H9 (cell line): ENCODE results near the gene SNORC. TPM values are rescaled to one million over a fixed set of nuclear protein-coding genes. Genes with fewer than 3 reads are reported as not detected.

Experiments used
- DNase-seq: peaks from one replicate; pipeline ENCODE4 v3.0.0-alpha.2; 2017
- H2AFZ ChIP-seq: one replicate; pipeline ENCODE4 v1.6.1; 2013; ENCODE audit warnings: mild to moderate bottlenecking, low read length, control low read depth, moderate library complexity
- H2AK5ac ChIP-seq: 2 replicates; pipeline ENCODE4 v1.6.1; 2013; ENCODE audit warnings: low read length, control low read depth, mixed read lengths; ENCODE audit not compliant: insufficient read length
- H2BK120ac ChIP-seq: one replicate; pipeline ENCODE4 v1.6.1; 2013; ENCODE audit warnings: low read depth, mild to moderate bottlenecking, low read length, control low read depth, inconsistent platforms; ENCODE audit not compliant: poor library complexity, severe bottlenecking
- H2BK12ac ChIP-seq: 2 replicates; pipeline ENCODE4 v1.6.1; 2013; ENCODE audit warnings: low read length, control low read depth, mixed read lengths, low read depth; ENCODE audit not compliant: insufficient read length
- H2BK15ac ChIP-seq: 2 replicates; pipeline ENCODE4 v1.6.1; 2013; ENCODE audit warnings: low read depth, low read length, control low read depth
- H2BK20ac ChIP-seq: one replicate; pipeline ENCODE4 v1.6.1; 2013; ENCODE audit warnings: low read depth, mild to moderate bottlenecking, low read length, control low read depth, inconsistent platforms; ENCODE audit not compliant: poor library complexity, severe bottlenecking
- H2BK5ac ChIP-seq: 2 replicates; pipeline ENCODE4 v1.6.1; 2013; ENCODE audit warnings: low read length, control low read depth, mixed read lengths; ENCODE audit not compliant: insufficient read length
- H3K14ac ChIP-seq: 2 replicates; pipeline ENCODE4 v1.6.1; 2013; ENCODE audit warnings: low read length, control low read depth; ENCODE audit not compliant: insufficient read depth
- H3K18ac ChIP-seq: 2 replicates; pipeline ENCODE4 v1.6.1; 2013; ENCODE audit warnings: low read depth, mild to moderate bottlenecking, mixed read lengths, low read length, control low read depth; ENCODE audit not compliant: insufficient read length
- H3K23ac ChIP-seq: 2 replicates; pipeline ENCODE4 v1.6.1; 2013; ENCODE audit warnings: low read length, control low read depth, mixed read lengths, low read depth; ENCODE audit not compliant: insufficient read length
- H3K23me2 ChIP-seq: 2 replicates; pipeline ENCODE4 v1.6.1; 2013; ENCODE audit warnings: low read depth, mild to moderate bottlenecking, mixed read lengths, low read length, control low read depth; ENCODE audit not compliant: insufficient read length, poor library complexity, severe bottlenecking
- H3K27ac ChIP-seq: 2 replicates; pipeline ENCODE4 v1.5.1; 2013; ENCODE audit warnings: low read length, control low read depth, mixed read lengths, low read depth; ENCODE audit not compliant: insufficient read length
- H3K27me3 ChIP-seq: 2 replicates; pipeline ENCODE4 v1.6.1; 2013; ENCODE audit warnings: low read length, control low read depth, inconsistent platforms; ENCODE audit not compliant: insufficient read depth
- H3K4ac ChIP-seq: 2 replicates; pipeline ENCODE4 v1.6.1; 2013; ENCODE audit warnings: low read depth, mild to moderate bottlenecking, control low read depth, inconsistent platforms, low read length, moderate library complexity
- H3K4me1 ChIP-seq: 2 replicates; pipeline ENCODE4 v1.6.1; 2013; ENCODE audit warnings: low read length, control low read depth, inconsistent platforms; ENCODE audit not compliant: insufficient read depth
- H3K4me2 ChIP-seq: 2 replicates; pipeline ENCODE4 v1.6.1; 2013; ENCODE audit warnings: low read length, control low read depth, mixed read lengths; ENCODE audit not compliant: insufficient read length, insufficient read depth
- H3K56ac ChIP-seq: 2 replicates; pipeline ENCODE4 v1.6.1; 2013; ENCODE audit warnings: low read depth, mild to moderate bottlenecking, mixed read lengths, low read length, control low read depth; ENCODE audit not compliant: insufficient read length
- H3K79me1 ChIP-seq: 2 replicates; pipeline ENCODE4 v1.6.1; 2013; ENCODE audit warnings: low read depth, mild to moderate bottlenecking, moderate library complexity, low read length, control low read depth, inconsistent platforms; ENCODE audit not compliant: insufficient read depth, poor library complexity, severe bottlenecking
- H3K79me2 ChIP-seq: 2 replicates; pipeline ENCODE4 v1.6.1; 2013; ENCODE audit warnings: low read length, control low read depth, inconsistent platforms; ENCODE audit not compliant: insufficient read depth
- H3K9ac ChIP-seq: 2 replicates; pipeline ENCODE4 v1.6.1; 2013; ENCODE audit warnings: low read length, control low read depth, mixed read lengths; ENCODE audit not compliant: insufficient read length; ENCODE audit errors: extremely low read depth
- H3K9me3 ChIP-seq: one replicate; pipeline ENCODE4 v1.6.1; 2013; ENCODE audit warnings: low read depth, low read length, inconsistent platforms; ENCODE audit not compliant: control insufficient read depth
- H3T11ph ChIP-seq: one replicate; pipeline ENCODE4 v1.6.1; 2013; ENCODE audit warnings: mild to moderate bottlenecking, low read length, control low read depth, inconsistent platforms
- H4K20me1 ChIP-seq: one replicate; pipeline ENCODE4 v1.6.1; 2013; ENCODE audit not compliant: control insufficient read depth, insufficient read length, insufficient read depth
- H4K5ac ChIP-seq: 2 replicates; pipeline ENCODE4 v1.6.1; 2013; ENCODE audit warnings: low read depth, mild to moderate bottlenecking, mixed read lengths, low read length, control low read depth; ENCODE audit not compliant: insufficient read length
- H4K8ac ChIP-seq: replicated peaks from 2 replicates; pipeline ENCODE4 v1.6.1; 2013; ENCODE audit warnings: low read length, control low read depth, mixed read lengths, low read depth; ENCODE audit not compliant: insufficient read length
- H4K91ac ChIP-seq: 2 replicates; pipeline ENCODE4 v1.6.1; 2013; ENCODE audit warnings: low read depth, mild to moderate bottlenecking, moderate library complexity, mixed read lengths, low read length, control low read depth; ENCODE audit not compliant: insufficient read length
- H3K27ac Mint-ChIP-seq, 3 experiments: 2 replicates in 2 of 3; 3 replicates in 1 of 3; pipeline ENCODE4 v1.8.0; 2020 to 2021; ENCODE audit warnings: mixed read lengths in 3 of 3, mild to moderate bottlenecking in 1 of 3, moderate library complexity in 1 of 3
- H3K27me3 Mint-ChIP-seq: 2 replicates; pipeline ENCODE4 v1.8.0; 2021; ENCODE audit warnings: low read depth, mild to moderate bottlenecking, moderate library complexity, mixed read lengths
- H3K36me3 Mint-ChIP-seq, 3 experiments: 2 replicates in 2 of 3; 3 replicates in 1 of 3; pipeline ENCODE4 v1.8.0; 2020 to 2021; ENCODE audit warnings: low read depth in 3 of 3, mixed read lengths in 3 of 3; ENCODE audit not compliant: insufficient read depth in 1 of 3
- H3K4me1 Mint-ChIP-seq, 2 experiments: 2 replicates each; pipeline ENCODE4 v1.8.0; 2020; ENCODE audit warnings: mixed read lengths in 2 of 2
- H3K4me3 Mint-ChIP-seq, 2 experiments: 2 replicates in 1 of 2; 3 replicates in 1 of 2; pipeline ENCODE4 v1.8.0; 2020 to 2021; ENCODE audit warnings: mild to moderate bottlenecking in 2 of 2, mixed read lengths in 2 of 2, moderate library complexity in 1 of 2
- H3K9me3 Mint-ChIP-seq, 2 experiments: 2 replicates in 1 of 2; 3 replicates in 1 of 2; pipeline ENCODE4 v1.8.0; 2020; ENCODE audit warnings: mild to moderate bottlenecking in 2 of 2, mixed read lengths in 2 of 2, moderate library complexity in 1 of 2
- WGBS: extraction: QIAGEN DNeasy Blood & Tissue Kit; methylation state at CpG from one replicate; pipeline ENCODE4 v1.1.7; 2013; ENCODE audit warnings: missing lambda C conversion rate, low lambda C conversion rate, mixed read lengths; ENCODE audit not compliant: insufficient read length; ENCODE audit errors: extremely low coverage; 5-methylcytosine and 5-hydroxymethylcytosine counted together
- total RNA-seq: library from RNA; stranded (reverse); gene quantifications from 2 replicates; pipeline ENCODE4 v1.2.1, GENCODE V29; 2021
- TF ChIP-seq, protein P1 (sequence below): fragments of 200-600 bp; sonication (generic); conservative IDR thresholded peaks from 3 replicates; pipeline ENCODE4 v1.8.0; 2021; ENCODE audit warnings: antibody characterized with exemption, mild to moderate bottlenecking

SNORC gene
- total RNA-seq, 1 experiment from 2014 or later: 1.1 TPM

DNA sequence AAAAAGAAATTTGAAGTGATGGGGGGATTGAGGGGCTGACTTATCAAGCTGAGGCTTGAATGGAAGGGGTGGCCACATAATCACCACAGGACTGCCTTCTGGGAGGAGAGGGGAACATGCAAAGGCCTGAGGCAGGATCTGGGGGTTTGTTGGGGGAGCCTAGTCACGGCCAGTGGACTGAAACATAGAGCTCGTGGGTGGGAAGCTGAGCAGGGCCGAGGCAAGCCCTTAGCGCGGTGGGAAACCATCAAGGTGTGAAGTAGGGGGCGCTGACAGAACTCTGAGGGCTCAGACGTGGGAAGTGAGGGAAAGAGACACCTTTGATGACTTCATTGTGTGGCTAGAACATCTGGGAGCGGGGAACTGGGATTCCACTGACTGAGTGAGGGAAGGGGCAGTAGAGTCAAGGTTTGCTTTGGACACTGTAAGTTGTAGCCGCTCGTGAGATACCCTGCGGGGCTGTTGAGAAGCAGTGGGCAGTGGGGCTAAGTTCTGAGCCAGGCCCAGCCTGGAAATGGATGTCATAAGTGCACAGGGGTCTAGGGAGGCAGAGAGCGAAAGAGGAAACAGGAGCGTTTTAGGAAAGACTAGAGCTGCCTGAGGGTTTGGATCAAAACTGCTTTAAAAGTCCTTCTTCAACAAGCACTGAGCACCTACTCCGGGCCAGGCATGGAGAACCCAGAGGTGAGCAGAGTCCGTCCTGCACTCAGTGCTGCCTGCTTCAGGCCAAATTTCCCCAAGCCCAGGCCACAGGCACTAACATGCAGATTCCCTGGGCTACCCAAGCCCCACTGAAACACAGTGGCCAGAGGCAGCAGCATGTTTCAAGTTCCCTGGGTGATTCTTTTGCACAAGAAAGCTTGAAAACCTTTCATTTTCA lies 686 bp upstream of the SNORC start:
- no peak overlapping the region for H2BK20ac ChIP-seq
- no peak overlapping the region for H2BK120ac ChIP-seq
- H3K9me3 ChIP-seq: no peaks in the 10 kb centered on the region
- peak overlapping the region in 2 of 3 experiments; percentile 3 to 81; a peak in 1 of 7 replicates for H3K27ac Mint-ChIP-seq
- H3K4me1 ChIP-seq: no peaks in the 10 kb centered on the region
- H3K4ac ChIP-seq: no peak overlapping the region
- H3K79me1 ChIP-seq: no peaks in the 10 kb centered on the region
- peaks cover 2% of the 10 kb centered on the region; the same call in 1 of the 2 replicates for H3K27me3 Mint-ChIP-seq
- no peak overlapping the region for H3K27ac ChIP-seq
- H3K56ac ChIP-seq: no peak overlapping the region
- H2AK5ac ChIP-seq: no peak overlapping the region
- WGBS: no CpG with 5 or more reads among the region's 15 CpGs
- no peaks in the 10 kb centered on the region for H4K20me1 ChIP-seq
- H2BK12ac ChIP-seq: no peak overlapping the region
- no peak overlapping the region for H4K91ac ChIP-seq
- no peak overlapping the region for H3K23ac ChIP-seq
- no peaks in the 10 kb centered on the region; a peak in 1 of 7 replicates for H3K36me3 Mint-ChIP-seq
- no peaks in the 10 kb centered on the region for H3K79me2 ChIP-seq
- H2AFZ ChIP-seq: no peak overlapping the region
- TF ChIP-seq, protein P1, sequence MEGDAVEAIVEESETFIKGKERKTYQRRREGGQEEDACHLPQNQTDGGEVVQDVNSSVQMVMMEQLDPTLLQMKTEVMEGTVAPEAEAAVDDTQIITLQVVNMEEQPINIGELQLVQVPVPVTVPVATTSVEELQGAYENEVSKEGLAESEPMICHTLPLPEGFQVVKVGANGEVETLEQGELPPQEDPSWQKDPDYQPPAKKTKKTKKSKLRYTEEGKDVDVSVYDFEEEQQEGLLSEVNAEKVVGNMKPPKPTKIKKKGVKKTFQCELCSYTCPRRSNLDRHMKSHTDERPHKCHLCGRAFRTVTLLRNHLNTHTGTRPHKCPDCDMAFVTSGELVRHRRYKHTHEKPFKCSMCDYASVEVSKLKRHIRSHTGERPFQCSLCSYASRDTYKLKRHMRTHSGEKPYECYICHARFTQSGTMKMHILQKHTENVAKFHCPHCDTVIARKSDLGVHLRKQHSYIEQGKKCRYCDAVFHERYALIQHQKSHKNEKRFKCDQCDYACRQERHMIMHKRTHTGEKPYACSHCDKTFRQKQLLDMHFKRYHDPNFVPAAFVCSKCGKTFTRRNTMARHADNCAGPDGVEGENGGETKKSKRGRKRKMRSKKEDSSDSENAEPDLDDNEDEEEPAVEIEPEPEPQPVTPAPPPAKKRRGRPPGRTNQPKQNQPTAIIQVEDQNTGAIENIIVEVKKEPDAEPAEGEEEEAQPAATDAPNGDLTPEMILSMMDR: peak; percentile 31; the same call in 2 of the 3 replicates
- H3K9me3 Mint-ChIP-seq: no peaks in the 10 kb centered on the region; a peak in 1 of 5 replicates
- H3T11ph ChIP-seq: no peak overlapping the region
- H3K9ac ChIP-seq: no peak overlapping the region
- H3K23me2 ChIP-seq: no peaks in the 10 kb centered on the region
- H3K4me3 Mint-ChIP-seq: peak overlapping the region in 1 of 2 experiments; percentile 43; a peak in 1 of 5 replicates
- no peak overlapping the region for H4K8ac ChIP-seq
- H3K14ac ChIP-seq: no peak overlapping the region; the same call in 1 of the 2 replicates
- H3K27me3 ChIP-seq: no peaks in the 10 kb centered on the region
- no peak overlapping the region for H4K5ac ChIP-seq
- peak; percentile 43 for DNase-seq
- no peak overlapping the region for H3K18ac ChIP-seq
- H2BK5ac ChIP-seq: no peak overlapping the region
- H3K4me2 ChIP-seq: no peak overlapping the region
- H2BK15ac ChIP-seq: no peak overlapping the region
- H3K4me1 Mint-ChIP-seq: peaks cover 0 to 8% of the 10 kb centered on the region in 2 experiments; a peak in 2 of 4 replicates
